NB4 (cell line): ENCODE data around the gene MXI1.

Experiments
- DNase-seq: peaks from one replicate; pipeline ENCODE4 v3.0.0; 2010; ENCODE audit warnings: low read depth
- H3K4me3 ChIP-seq: one replicate; pipeline ENCODE4 v1.5.1; 2011; ENCODE audit warnings: mild to moderate bottlenecking, low read depth, low read length, moderate library complexity
- MYC ChIP-seq: IDR thresholded peaks from 2 replicates; pipeline ENCODE4 v1.6.1; 2011; ENCODE audit warnings: low read depth, low read length
- POLR2A ChIP-seq: IDR thresholded peaks from 2 replicates; pipeline ENCODE4 v1.6.1; 2011; ENCODE audit warnings: mild to moderate bottlenecking; ENCODE audit not compliant: insufficient read length; ENCODE audit errors: extremely low read depth
- TF ChIP-seq, protein P1 (sequence below): IDR thresholded peaks from 2 replicates; pipeline ENCODE4 v1.6.1; 2011; ENCODE audit warnings: low read depth, low read length
- TF ChIP-seq, protein P2 (sequence below): IDR thresholded peaks from one replicate; pipeline ENCODE4 v1.5.1; 2012; ENCODE audit warnings: low read depth, low read length

MXI1 gene

GRCh38 chr10:110321869-110322620, 114.6 kb downstream of the MXI1 start:
- H3K4me3 ChIP-seq = no peak overlapping the region
- TF ChIP-seq POLR2A (no peak), MYC (no peak)
- TF ChIP-seq, protein P1, sequence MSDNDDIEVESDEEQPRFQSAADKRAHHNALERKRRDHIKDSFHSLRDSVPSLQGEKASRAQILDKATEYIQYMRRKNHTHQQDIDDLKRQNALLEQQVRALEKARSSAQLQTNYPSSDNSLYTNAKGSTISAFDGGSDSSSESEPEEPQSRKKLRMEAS = no peak
- TF ChIP-seq, protein P2, sequence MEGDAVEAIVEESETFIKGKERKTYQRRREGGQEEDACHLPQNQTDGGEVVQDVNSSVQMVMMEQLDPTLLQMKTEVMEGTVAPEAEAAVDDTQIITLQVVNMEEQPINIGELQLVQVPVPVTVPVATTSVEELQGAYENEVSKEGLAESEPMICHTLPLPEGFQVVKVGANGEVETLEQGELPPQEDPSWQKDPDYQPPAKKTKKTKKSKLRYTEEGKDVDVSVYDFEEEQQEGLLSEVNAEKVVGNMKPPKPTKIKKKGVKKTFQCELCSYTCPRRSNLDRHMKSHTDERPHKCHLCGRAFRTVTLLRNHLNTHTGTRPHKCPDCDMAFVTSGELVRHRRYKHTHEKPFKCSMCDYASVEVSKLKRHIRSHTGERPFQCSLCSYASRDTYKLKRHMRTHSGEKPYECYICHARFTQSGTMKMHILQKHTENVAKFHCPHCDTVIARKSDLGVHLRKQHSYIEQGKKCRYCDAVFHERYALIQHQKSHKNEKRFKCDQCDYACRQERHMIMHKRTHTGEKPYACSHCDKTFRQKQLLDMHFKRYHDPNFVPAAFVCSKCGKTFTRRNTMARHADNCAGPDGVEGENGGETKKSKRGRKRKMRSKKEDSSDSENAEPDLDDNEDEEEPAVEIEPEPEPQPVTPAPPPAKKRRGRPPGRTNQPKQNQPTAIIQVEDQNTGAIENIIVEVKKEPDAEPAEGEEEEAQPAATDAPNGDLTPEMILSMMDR = no peak
- no peak for DNase-seq

- no peak for DNase-seq
- H3K4me3 ChIP-seq = no peak overlapping the region
- TF ChIP-seq POLR2A (no peak), MYC (no peak)
- TF ChIP-seq, protein P1 = no peak
- TF ChIP-seq, protein P2 = no peak
Measured at GRCh38 chr10:110323503-110323902, 116.1 kb downstream of the MXI1 start.

GRCh38 chr10:110324201-110324804, 116.9 kb downstream of the MXI1 start:
- DNase-seq = no peak
- TF ChIP-seq, protein P2 = no peak
- TF ChIP-seq, protein P1 = no peak
- TF ChIP-seq POLR2A (no peak), MYC (no peak)
- no peak overlapping the region for H3K4me3 ChIP-seq

DNA sequence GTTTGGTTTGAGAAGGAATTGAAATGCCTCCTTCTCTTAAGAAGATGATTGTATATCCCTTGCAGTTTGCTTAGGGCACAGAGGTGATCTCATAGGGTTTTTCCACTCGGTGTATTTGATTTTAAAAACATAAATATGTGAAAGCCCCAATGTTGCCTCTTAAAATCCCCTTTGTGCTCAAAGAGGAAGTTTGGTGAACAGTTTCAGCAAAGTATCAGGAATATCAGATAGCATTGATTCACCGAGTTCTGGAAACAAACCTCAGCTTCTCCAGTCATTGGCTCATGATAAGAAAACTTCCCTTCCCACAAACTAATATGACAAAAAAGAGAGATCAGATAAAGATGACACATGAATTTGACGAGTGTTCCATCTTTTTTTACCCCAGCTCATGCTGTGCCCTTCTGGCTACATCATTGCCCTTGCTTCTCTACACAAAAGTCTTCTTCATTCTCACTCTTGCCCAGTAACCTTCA, 117.4 kb downstream of the MXI1 start:
- H3K4me3 ChIP-seq = no peak overlapping the region
- TF ChIP-seq POLR2A (no peak), MYC (no peak)
- TF ChIP-seq, protein P1 = no peak
- TF ChIP-seq, protein P2 = no peak
- no peak for DNase-seq

GRCh38 chr10:110326351-110327032, 119.1 kb downstream of the MXI1 start:
- DNase-seq = no peak
- TF ChIP-seq, protein P1 = no peak
- no peak for TF ChIP-seq POLR2A
- TF ChIP-seq MYC = no peak
- TF ChIP-seq, protein P2 = no peak
- no peak overlapping the region for H3K4me3 ChIP-seq
